Body of pancreas (tissue), 4 donors: ENCODE data around the gene LEF1. TPM values are rescaled to one million over a fixed set of nuclear protein-coding genes. Genes with fewer than 3 reads are reported as not detected.
A peak's percentile ranks its signal among the peaks of the same experiment; 100 is the strongest.

Source experiments
- ATAC-seq: fragments of 150-250 bp; one replicate; pipeline ENCODE4 v1.9.1; 2016
- DNase-seq, 4 donors: peaks; one replicate each; pipeline ENCODE4 v3.0.0-alpha.2; 2019
- H3K27ac ChIP-seq, 4 donors: fragments of 200-600 bp; sonication (generic); 1 replicate in 3 of 4; 2 replicates in 1 of 4; pipeline versions ENCODE4 v1.5.1 to v1.6.1; 2016 to 2019; ENCODE audit warnings: mild to moderate bottlenecking in 1 of 4, mixed read lengths in 1 of 4, moderate library complexity in 1 of 4
- H3K27me3 ChIP-seq, 2 donors: fragments of 200-600 bp; sonication (generic); one replicate each; pipeline ENCODE4 v1.6.0; 2016; ENCODE audit warnings: mild to moderate bottlenecking in 1 of 2
- H3K36me3 ChIP-seq, 2 donors: fragments of 200-600 bp; sonication (generic); replicated peaks in 1 of 2; 2 replicates each; pipeline ENCODE4 v1.5.1; 2016; ENCODE audit warnings: low read depth in 2 of 2; ENCODE audit not compliant: insufficient read depth in 1 of 2
- H3K4me1 ChIP-seq: fragments of 200-600 bp; sonication (generic); one replicate; pipeline ENCODE4 v1.6.0; 2016
- H3K4me3 ChIP-seq, 2 donors: fragments of 200-600 bp; sonication (generic); 1 replicate in 1 of 2; 2 replicates in 1 of 2; pipeline ENCODE4 v1.5.1; 2016 to 2019
- H3K9me3 ChIP-seq, 3 donors: fragments of 200-600 bp; sonication (generic); 1 replicate in 2 of 3; 2 replicates in 1 of 3; pipeline ENCODE4 v1.5.1; 2016
- CTCF ChIP-seq, 7 experiments: fragments of 450-650 bp in 4 of 7; fragments of 200-600 bp in 3 of 7; sonication (generic) in 3 of 7; IDR thresholded peaks; one replicate each; pipeline ENCODE4 v1.5.1; 2016 to 2019; ENCODE audit warnings: antibody characterized with exemption in 7 of 7
- POLR2A ChIP-seq, 3 donors: fragments of 450-650 bp; IDR thresholded peaks; one replicate each; pipeline ENCODE4 v1.6.1; 2016; ENCODE audit warnings: antibody characterized with exemption in 3 of 3, mild to moderate bottlenecking in 2 of 3
- WGBS, 2 donors: methylation state at CpG; one replicate each; pipeline ENCODE4 v1.1.5; 2017; 5-methylcytosine and 5-hydroxymethylcytosine counted together
- intact Hi-C: fragments of 100-400 bp; cut with DNase I; formaldehyde crosslinking; loops from one replicate; pipeline ENCODE4 v1.15.1; 2023
- total RNA-seq, 2 donors: library from RNA; depleted of rRNA; stranded (reverse); fragments of >200 nt; gene quantifications; one replicate each; pipeline ENCODE4 v1.1.0, GENCODE V29; 2016

The LEF1 gene
- total RNA-seq, 2 donors from 2014 or later = 1.6 to 5.6 TPM

- no peaks in the 10 kb centered on the region for H3K9me3 ChIP-seq
- TF ChIP-seq CTCF (IDR thresholded peaks at IDR 0.05) = no peak
- H3K4me1 ChIP-seq = no peaks in the 10 kb centered on the region
- WGBS, 2 donors = 65 to 73% methylated on average over 5 of the region's 5 CpGs
- peaks cover 0 to 2% of the 10 kb centered on the region in 2 donors for H3K36me3 ChIP-seq
- no peak for ATAC-seq
- H3K27ac ChIP-seq = no peak overlapping the region
- DNase-seq = no peak
- intact Hi-C loops = no loop called here
- H3K27me3 ChIP-seq = no peaks in the 10 kb centered on the region
- H3K4me3 ChIP-seq = no peak overlapping the region
Measured at GRCh38 chr4:108024085-108024877, 144.5 kb downstream of the LEF1 start.

GRCh38 chr4:108018884-108019187, 149.9 kb downstream of the LEF1 start:
- WGBS, 2 donors = 38 to 41% methylated on average over 2 of the region's 2 CpGs
- intact Hi-C loops = loop anchor here (5.0 kb wide), 1 partner anchor 553 kb away; no protein-coding TSS in a partner anchor
- TF ChIP-seq CTCF (IDR thresholded peaks at IDR 0.05) (no peak), POLR2A (IDR thresholded peaks at IDR 0.05) (no peak)

GRCh38 chr4:108018040-108018883, 150.5 kb downstream of the LEF1 start:
- H3K4me1 ChIP-seq = no peaks in the 10 kb centered on the region
- no peak for TF ChIP-seq POLR2A (IDR thresholded peaks at IDR 0.05)
- peak; percentile 64 to 87 (median 77) for TF ChIP-seq CTCF (IDR thresholded peaks at IDR 0.05)
- ATAC-seq = peak; percentile 78
- no peaks in the 10 kb centered on the region for H3K9me3 ChIP-seq
- intact Hi-C loops = loop anchor here (5.0 kb wide), 1 partner anchor 554 kb away; no protein-coding TSS in a partner anchor
- no peaks in the 10 kb centered on the region for H3K27me3 ChIP-seq
- 36 to 37% methylated on average over 8 of the region's 8 CpGs for WGBS, 2 donors
- peak; percentile 79 to 89 (median 86) for DNase-seq
- H3K36me3 ChIP-seq = peaks cover 0 to 2% of the 10 kb centered on the region in 2 donors
- no peak overlapping the region for H3K4me3 ChIP-seq
- no peak overlapping the region for H3K27ac ChIP-seq

More at GRCh38 chr4:108018884-108019187, 149.9 kb downstream of the LEF1 start:
- no peak overlapping the region for H3K27ac ChIP-seq
- DNase-seq (no peak), ATAC-seq (no peak)
- no peaks in the 10 kb centered on the region for H3K9me3 ChIP-seq
- no peaks in the 10 kb centered on the region for H3K4me1 ChIP-seq
- no peaks in the 10 kb centered on the region for H3K27me3 ChIP-seq
- H3K36me3 ChIP-seq = peaks cover 0 to 2% of the 10 kb centered on the region in 2 donors
- no peak overlapping the region for H3K4me3 ChIP-seq

- ATAC-seq (no peak), DNase-seq (no peak)
- no peaks in the 10 kb centered on the region for H3K9me3 ChIP-seq
- intact Hi-C loops = no loop called here
- 91 to 96% methylated on average over 5 of the region's 5 CpGs for whole genome bisulfite sequencing, 2 donors
- H3K27ac ChIP-seq = no peak overlapping the region
- TF ChIP-seq CTCF (IDR thresholded peaks at IDR 0.05) (no peak), POLR2A (IDR thresholded peaks at IDR 0.05) (no peak)
- no peak overlapping the region for H3K4me3 ChIP-seq
- H3K27me3 ChIP-seq = no peaks in the 10 kb centered on the region
- H3K4me1 ChIP-seq = no peaks in the 10 kb centered on the region
- no peaks in the 10 kb centered on the region for H3K36me3 ChIP-seq
Measured at GRCh38 chr4:108013955-108014354, 154.8 kb downstream of the LEF1 start.
